B cell (primary cell): Measurements from ENCODE around the gene CLIC6. TPM values are rescaled to one million over a fixed set of nuclear protein-coding genes. Genes with fewer than 3 reads are reported as not detected.
A peak's percentile ranks its signal among the peaks of the same experiment; 100 is the strongest.

Experiments used
- ATAC-seq: fragments of 200-7000 bp; cut with Tn5 transposase; one replicate; pipeline ENCODE4 v1.10.0; 2021; ENCODE audit warnings: low read depth, mild to moderate bottlenecking, moderate number of reproducible peaks, moderate library complexity
- CTCF ChIA-PET: fragments of 350-600 bp; sonication (Branson Sonifier 250); formaldehyde crosslinking; loops from one replicate; lab custom pipeline; 2021; ENCODE audit warnings: antibody characterized with exemption, inconsistent platforms; lab: Charles Lee
- POLR2A ChIA-PET: fragments of 350-600 bp; sonication (Branson Sonifier 250); formaldehyde crosslinking; loops from one replicate; lab custom pipeline; 2021; ENCODE audit warnings: antibody characterized with exemption; lab: Charles Lee
- DNase-seq: peaks from one replicate; pipeline ENCODE4 v3.0.0; 2013
- H2AFZ ChIP-seq: 2 replicates; pipeline ENCODE4 v1.6.1; 2012; ENCODE audit warnings: mild to moderate bottlenecking, low read depth, low read length; ENCODE audit not compliant: insufficient read depth, poor library complexity, severe bottlenecking
- H3K27ac ChIP-seq, 2 donors: 1 replicate in 1 of 2; 2 replicates in 1 of 2; pipeline ENCODE4 v1.5.1; 2012 to 2013; ENCODE audit warnings: low read length in 2 of 2, mild to moderate bottlenecking in 2 of 2, moderate library complexity in 1 of 2
- H3K27me3 ChIP-seq, 4 experiments: fragments of 200-600 bp in 1 of 4; sonication (generic) in 1 of 4; replicated peaks in 1 of 4; 1 replicate in 2 of 4; 2 replicates in 2 of 4; pipeline versions ENCODE4 v1.6.1 to v1.7.0; 2013 to 2016; ENCODE audit warnings: low read length in 3 of 4, mild to moderate bottlenecking in 2 of 4, mixed read lengths in 1 of 4, moderate library complexity in 1 of 4; ENCODE audit not compliant: insufficient read depth in 4 of 4, control insufficient read depth in 3 of 4; ENCODE audit errors: control extremely low read depth in 1 of 4
- H3K36me3 ChIP-seq, 2 experiments: replicated peaks in 1 of 2; 1 replicate in 1 of 2; 2 replicates in 1 of 2; pipeline versions ENCODE4 v1.6.1 to v1.7.1; 2013; ENCODE audit warnings: low read length in 1 of 2; ENCODE audit not compliant: insufficient read depth in 2 of 2, control insufficient read depth in 1 of 2; ENCODE audit errors: control extremely low read depth in 1 of 2, extremely low read depth in 1 of 2
- H3K4me1 ChIP-seq, 2 donors: fragments of 200-600 bp in 1 of 2; sonication (generic) in 1 of 2; 1 replicate in 1 of 2; 2 replicates in 1 of 2; pipeline versions ENCODE4 v1.5.1 to v1.6.1; 2013 to 2017; ENCODE audit warnings: low read length in 2 of 2; ENCODE audit not compliant: control insufficient read depth in 2 of 2, insufficient read depth in 2 of 2
- H3K4me2 ChIP-seq: replicated peaks from 2 replicates; pipeline ENCODE3; 2012; ENCODE audit warnings: mild to moderate bottlenecking, low read depth, low read length; ENCODE audit not compliant: poor library complexity, severe bottlenecking
- H3K4me3 ChIP-seq, 5 experiments: fragments of 200-600 bp in 1 of 5; sonication (generic) in 1 of 5; 1 replicate in 3 of 5; 2 replicates in 2 of 5; pipeline versions ENCODE4 v1.5.1 to v1.7.0; 2011 to 2016; ENCODE audit warnings: low read length in 4 of 5, mild to moderate bottlenecking in 4 of 5, low read depth in 2 of 5, control low read depth in 1 of 5, moderate library complexity in 1 of 5; ENCODE audit not compliant: insufficient read depth in 1 of 5; ENCODE audit errors: control extremely low read depth in 1 of 5, extremely low read depth in 1 of 5
- H3K79me2 ChIP-seq: fragments of 200-600 bp; sonication (generic); one replicate; pipeline ENCODE4 v1.6.0; 2016; ENCODE audit warnings: low read length; ENCODE audit not compliant: control insufficient read depth, insufficient read depth
- H3K9ac ChIP-seq: fragments of 200-600 bp; sonication (generic); 2 replicates; pipeline ENCODE4 v1.6.1; 2017; ENCODE audit warnings: mild to moderate bottlenecking, low read length, moderate library complexity
- H3K9me3 ChIP-seq, 3 donors: one replicate each; pipeline versions ENCODE4 v1.6.1 to v1.7.1; 2013; ENCODE audit warnings: low read length in 2 of 3; ENCODE audit not compliant: control insufficient read depth in 2 of 3, insufficient read depth in 1 of 3; ENCODE audit errors: control extremely low read depth in 1 of 3
- H4K20me1 ChIP-seq: 2 replicates; pipeline ENCODE4 v1.6.0; 2012; ENCODE audit warnings: mild to moderate bottlenecking, low read length; ENCODE audit not compliant: insufficient read depth, control insufficient read depth, poor library complexity, severe bottlenecking
- H3K27ac Mint-ChIP-seq: one replicate; pipeline ENCODE4 v1.8.0; 2021; ENCODE audit warnings: mixed read lengths
- H3K27me3 Mint-ChIP-seq: one replicate; pipeline ENCODE4 v1.8.0; 2021; ENCODE audit warnings: mixed read lengths
- H3K4me1 Mint-ChIP-seq: one replicate; pipeline ENCODE4 v1.8.0; 2021; ENCODE audit warnings: mixed read lengths
- H3K4me3 Mint-ChIP-seq: one replicate; pipeline ENCODE4 v1.8.0; 2021; ENCODE audit warnings: mixed read lengths
- H3K9me3 Mint-ChIP-seq: one replicate; pipeline ENCODE4 v1.8.0; 2022; ENCODE audit warnings: mixed read lengths; ENCODE audit not compliant: insufficient read depth
- CTCF ChIP-seq: fragments of 200-600 bp; IDR thresholded peaks from one replicate; pipeline ENCODE4 v1.8.0; 2022; ENCODE audit warnings: antibody characterized with exemption, mild to moderate bottlenecking
- EZH2 ChIP-seq: IDR thresholded peaks from 2 replicates; pipeline ENCODE4 v1.6.1; 2012; ENCODE audit warnings: borderline replicate concordance, low read depth, mild to moderate bottlenecking, moderate library complexity, low read length; ENCODE audit not compliant: insufficient read depth, poor library complexity, severe bottlenecking
- WGBS: methylation state at CpG from one replicate; pipeline ENCODE4 v1.1.5; 2013; ENCODE audit warnings: missing lambda C conversion rate; ENCODE audit not compliant: insufficient coverage; 5-methylcytosine and 5-hydroxymethylcytosine counted together
- intact Hi-C: fragments of 100-400 bp; cut with micrococcal nuclease; formaldehyde crosslinking; loops from one replicate; pipeline ENCODE4 v1.10.0; 2022
- polyA plus RNA-seq: library from polyadenylated mRNA; depleted of rRNA; stranded (reverse); fragments of >200 nt; gene quantifications from 2 replicates; pipeline ENCODE4 v1.2.3, GENCODE V29; 2012
- total RNA-seq, 2 donors: library from RNA; stranded (reverse); fragments of 120-200 nt in 1 of 2; gene quantifications; 1 replicate in 1 of 2; 2 replicates in 1 of 2; pipeline versions ENCODE4 v1.2.3 to v1.2.4, GENCODE V29; 2013 to 2022

CLIC6 gene
- total and polyA plus RNA-seq, 2 donors (not counting 1 experiment from before 2014, with no cell fraction given), result 0.01 to 0.07 TPM

DNA sequence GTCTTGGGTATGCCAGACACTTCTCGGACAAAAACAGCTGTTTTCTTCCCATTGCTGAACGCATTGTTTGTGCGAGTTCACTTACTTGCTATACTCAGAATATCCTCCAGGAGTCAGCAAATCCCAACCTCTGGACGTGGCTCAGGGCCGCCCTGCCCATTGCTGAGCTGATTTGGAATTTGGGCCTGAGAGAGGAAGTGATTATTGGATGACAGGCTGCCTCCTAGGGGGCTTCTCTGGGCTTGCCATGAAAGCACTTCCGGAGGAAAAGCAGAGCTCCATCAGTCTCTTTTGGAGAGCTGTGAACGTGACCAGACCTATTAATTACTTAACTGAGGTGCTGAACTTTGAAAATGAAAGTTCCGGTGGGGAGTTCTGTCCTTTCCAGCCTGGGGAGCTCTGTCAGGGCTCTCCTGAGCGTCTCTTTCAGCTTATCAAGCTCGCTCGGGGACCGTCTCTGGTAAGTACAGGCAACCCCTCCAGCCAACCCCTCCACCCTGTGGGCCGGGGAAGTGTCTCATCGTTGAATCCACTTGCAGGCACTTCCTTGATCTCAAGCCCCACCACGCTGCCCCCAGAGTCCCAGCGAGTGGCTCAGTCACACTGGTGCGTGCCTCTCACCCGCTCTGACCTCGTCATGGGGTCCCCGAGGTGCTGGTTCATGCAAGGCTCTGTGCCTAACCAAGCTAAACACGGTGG is 76.9 kb downstream of the CLIC6 start:
- Mint-ChIP-seq H3K27me3 (peaks cover 25% of the 10 kb centered on the region), H3K27ac (no peak overlapping the region), H3K9me3 (no peaks in the 10 kb centered on the region), H3K4me3 (peak overlapping the region; percentile 81), H3K4me1 (peaks cover 4% of the 10 kb centered on the region)
- peak; percentile 85 for TF ChIP-seq CTCF
- TF ChIP-seq EZH2, result no peak
- peaks cover 0 to 8% of the 10 kb centered on the region in 2 donors for H3K4me1 ChIP-seq
- no peaks in the 10 kb centered on the region for H4K20me1 ChIP-seq
- H3K27ac ChIP-seq, result no peak overlapping the region
- H3K27me3 ChIP-seq, result no peaks in the 10 kb centered on the region
- H3K79me2 ChIP-seq, result no peaks in the 10 kb centered on the region
- no peaks in the 10 kb centered on the region for H3K9me3 ChIP-seq
- H3K4me3 ChIP-seq, result peak overlapping the region in 3 of 5 experiments; percentile 14 to 41 (median 27)
- peak; percentile 89 for ATAC-seq
- ChIA-PET CTCF (interaction anchor here (0.6 to 5.6 kb wide), 53 partner anchors 9 to 1282 kb away, joined by 3 to 151 read pairs (median 4); no protein-coding TSS in a partner anchor), POLR2A (no interaction called here)
- WGBS, result 40% methylated on average over 20 of the region's 21 CpGs
- H3K36me3 ChIP-seq, result no peaks in the 10 kb centered on the region
- peak overlapping the region; percentile 51 for H2AFZ ChIP-seq
- peak overlapping the region; percentile 39 for H3K9ac ChIP-seq
- peak; percentile 76 for DNase-seq
- intact Hi-C loops, result loop anchor here (1.0 to 2.0 kb wide), 5 partner anchors 145 to 1195 kb away; no protein-coding TSS in a partner anchor
- peak overlapping the region; percentile 64 for H3K4me2 ChIP-seq

DNA sequence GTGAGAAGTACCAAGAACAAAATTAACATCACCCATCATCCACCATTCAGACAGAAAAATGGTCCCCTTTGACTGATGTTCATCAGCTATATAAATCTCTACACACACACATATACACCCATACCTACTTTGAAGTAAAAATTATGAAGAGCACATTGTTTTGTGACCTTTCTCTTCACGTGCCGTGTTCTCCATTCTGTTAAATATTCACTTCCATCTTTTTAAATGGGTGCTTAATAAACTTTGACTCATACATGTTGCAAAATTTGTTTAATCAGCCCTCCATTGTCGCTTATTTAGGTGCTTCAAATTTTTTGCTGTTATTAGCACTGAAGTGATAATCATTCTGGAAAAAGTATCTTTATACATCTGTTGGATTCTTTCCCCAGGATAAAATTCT is 80.1 kb downstream of the CLIC6 start:
- H3K27me3 ChIP-seq, result peaks cover 0 to 5% (median 0%) of the 10 kb centered on the region in 4 experiments
- no peak overlapping the region for H3K27ac ChIP-seq
- ChIA-PET CTCF (no interaction called here), POLR2A (no interaction called here)
- Mint-ChIP-seq H3K4me1 (peaks cover 4% of the 10 kb centered on the region), H3K27ac (no peak overlapping the region), H3K9me3 (no peaks in the 10 kb centered on the region), H3K27me3 (peaks cover 34% of the 10 kb centered on the region), H3K4me3 (no peak overlapping the region)
- H3K4me3 ChIP-seq, result no peak overlapping the region
- no peaks in the 10 kb centered on the region for H3K9me3 ChIP-seq
- DNase-seq, result no peak
- H2AFZ ChIP-seq, result no peak overlapping the region
- no peaks in the 10 kb centered on the region for H3K36me3 ChIP-seq
- H3K4me1 ChIP-seq, result peaks cover 0 to 8% of the 10 kb centered on the region in 2 donors
- no peaks in the 10 kb centered on the region for H3K79me2 ChIP-seq
- H3K9ac ChIP-seq, result no peak overlapping the region
- WGBS, result no CpG with 5 or more reads among the region's 3 CpGs
- TF ChIP-seq CTCF (no peak), EZH2 (no peak)
- no peak for ATAC-seq
- intact Hi-C loops, result no loop called here
- no peak overlapping the region for H3K4me2 ChIP-seq
- no peaks in the 10 kb centered on the region for H4K20me1 ChIP-seq
